ENCODE measurements around the gene GALNT1. TPM values are rescaled to one million over a fixed set of nuclear protein-coding genes. Genes with fewer than 3 reads are reported as not detected.
A peak's percentile ranks its signal among the peaks of the same experiment; 100 is the strongest.

Gene GALNT1
- total RNA-seq, 1 experiment from 2014 or later, result 80.1 TPM

GRCh38 chr18:35641916-35642315 is 60.4 kb downstream of the GALNT1 start:
- POLR2A ChIA-PET, result no interaction called here
- Mint-ChIP-seq H3K4me3 (no peak overlapping the region), H3K27me3 (ENCODE audit: low read depth) (no peaks in the 10 kb centered on the region), H3K36me3 (peaks cover 35% of the 10 kb centered on the region), H3K27ac (no peak overlapping the region), H3K9me3 (peaks cover 34% of the 10 kb centered on the region), H3K4me1 (peaks cover 16% of the 10 kb centered on the region)
- TF ChIP-seq TCF7 (CRISPR knock-in tag; IDR thresholded peaks at IDR 0.05; ENCODE audit: low read depth), result no peak
- no peak for TF ChIP-seq GABPB1 (CRISPR knock-in tag; IDR thresholded peaks at IDR 0.05)
- TF ChIP-seq STAT6 (CRISPR knock-in tag; conservative IDR thresholded peaks at IDR 0.05; ENCODE audit: low read depth), result no peak
- no peak for TF ChIP-seq CBFB (CRISPR knock-in tag; IDR thresholded peaks at IDR 0.05; ENCODE audit: low read depth)
- no peak for TF ChIP-seq NFYB (CRISPR knock-in tag; conservative IDR thresholded peaks at IDR 0.05; ENCODE audit: low read depth)
- TF ChIP-seq JUN (CRISPR knock-in tag; IDR thresholded peaks at IDR 0.05), result no peak
- no peak for TF ChIP-seq ATF3 (CRISPR knock-in tag; conservative IDR thresholded peaks at IDR 0.05)
- no peak for TF ChIP-seq MAX (CRISPR knock-in tag; IDR thresholded peaks at IDR 0.05)
- no peak for TF ChIP-seq ATF6 (CRISPR knock-in tag; IDR thresholded peaks at IDR 0.05)
- no peak for TF ChIP-seq NR1H2 (CRISPR knock-in tag; IDR thresholded peaks at IDR 0.05)
- TF ChIP-seq ZNF317 (CRISPR knock-in tag; IDR thresholded peaks at IDR 0.05; ENCODE audit: borderline replicate concordance, low read depth), result no peak
- no peak for TF ChIP-seq USF1 (CRISPR knock-in tag; IDR thresholded peaks at IDR 0.05)
- no peak for TF ChIP-seq ZNF512 (CRISPR knock-in tag; IDR thresholded peaks at IDR 0.05; ENCODE audit: borderline replicate concordance)
- TF ChIP-seq IRF2 (CRISPR knock-in tag; IDR thresholded peaks at IDR 0.05; ENCODE audit: borderline replicate concordance, low read depth), result no peak
- no peak for TF ChIP-seq ZNF138 (CRISPR knock-in tag; conservative IDR thresholded peaks at IDR 0.05)
- no peak for TF ChIP-seq USF2 (CRISPR knock-in tag; IDR thresholded peaks at IDR 0.05)
- ATAC-seq (no peak), DNase-seq (ENCODE audit: low spot score) (no peak)
- CTCF ChIA-PET, result no interaction called here

GRCh38 chr18:35642802-35643201 is 61.3 kb downstream of the GALNT1 start:
- POLR2A ChIA-PET, result no interaction called here
- ATAC-seq (peak; percentile 28; the same call in 1 of the 2 replicates), DNase-seq (ENCODE audit: low spot score) (no peak)
- Mint-ChIP-seq H3K36me3 (peaks cover 31% of the 10 kb centered on the region), H3K27ac (no peak overlapping the region), H3K4me1 (peaks cover 16% of the 10 kb centered on the region), H3K27me3 (ENCODE audit: low read depth) (no peaks in the 10 kb centered on the region), H3K4me3 (no peak overlapping the region), H3K9me3 (peaks cover 32% of the 10 kb centered on the region)
- TF ChIP-seq JAZF1 (CRISPR knock-in tag; IDR thresholded peaks at IDR 0.05), result no peak
- no peak for TF ChIP-seq ZNF281 (CRISPR knock-in tag; IDR thresholded peaks at IDR 0.05)
- TF ChIP-seq ZNF671 (CRISPR knock-in tag; IDR thresholded peaks at IDR 0.05), result no peak
- TF ChIP-seq GTF2I (CRISPR knock-in tag; conservative IDR thresholded peaks at IDR 0.05), result no peak
- TF ChIP-seq ZNF219 (CRISPR knock-in tag; IDR thresholded peaks at IDR 0.05; ENCODE audit: borderline replicate concordance), result no peak
- no peak for TF ChIP-seq PRRX2 (CRISPR knock-in tag; IDR thresholded peaks at IDR 0.05)
- TF ChIP-seq ZNF423 (CRISPR knock-in tag; IDR thresholded peaks at IDR 0.05), result no peak
- TF ChIP-seq MLX (CRISPR knock-in tag; IDR thresholded peaks at IDR 0.05), result no peak
- CTCF ChIA-PET, result no interaction called here

Data from WTC11 (cell line).